Spleen (tissue), 11 donors: Measurements from ENCODE around the gene ITFG1. TPM values are rescaled to one million over a fixed set of nuclear protein-coding genes. Genes with fewer than 3 reads are reported as not detected.

Experiments
- DNase-seq: peaks from one replicate; pipeline ENCODE4 v3.0.0-alpha.2; 2020
- H3K27ac ChIP-seq, 8 donors: fragments of 200-600 bp; sonication (generic) in 7 of 8; 1 replicate in 4 of 8; 2 replicates in 4 of 8; pipeline versions ENCODE4 v1.5.0 to v1.8.0; 2016 to 2021; ENCODE audit warnings: inconsistent platforms in 4 of 8, mild to moderate bottlenecking in 4 of 8, moderate library complexity in 1 of 8
- H3K27me3 ChIP-seq, 7 donors: fragments of 200-600 bp; sonication (generic) in 6 of 7; replicated peaks in 1 of 7; 1 replicate in 4 of 7; 2 replicates in 3 of 7; pipeline versions ENCODE4 v1.5.0 to v1.8.0; 2016 to 2021; ENCODE audit warnings: inconsistent platforms in 3 of 7, mild to moderate bottlenecking in 1 of 7
- H3K36me3 ChIP-seq, 6 donors: fragments of 200-600 bp; sonication (generic) in 5 of 6; 1 replicate in 4 of 6; 2 replicates in 2 of 6; pipeline versions ENCODE4 v1.5.0 to v1.8.0; 2016 to 2021; ENCODE audit warnings: inconsistent platforms in 2 of 6
- H3K4me1 ChIP-seq, 6 donors: fragments of 200-600 bp; sonication (generic) in 5 of 6; 1 replicate in 3 of 6; 2 replicates in 3 of 6; pipeline versions ENCODE4 v1.5.0 to v1.8.0; 2016 to 2021; ENCODE audit warnings: inconsistent platforms in 3 of 6
- H3K4me3 ChIP-seq, 8 donors: fragments of 200-600 bp; sonication (generic) in 7 of 8; 1 replicate in 4 of 8; 2 replicates in 4 of 8; pipeline versions ENCODE4 v1.5.0 to v1.8.0; 2016 to 2021; ENCODE audit warnings: inconsistent platforms in 4 of 8, mild to moderate bottlenecking in 4 of 8, moderate library complexity in 2 of 8
- H3K9me3 ChIP-seq, 8 donors: fragments of 200-600 bp; sonication (generic) in 7 of 8; 1 replicate in 4 of 8; 2 replicates in 4 of 8; pipeline versions ENCODE4 v1.5.0 to v1.8.0; 2016 to 2021; ENCODE audit warnings: inconsistent platforms in 4 of 8
- POLR2A ChIP-seq, 3 donors: fragments of 450-650 bp; IDR thresholded peaks; one replicate each; pipeline ENCODE4 v1.5.1; 2017; ENCODE audit warnings: antibody characterized with exemption in 3 of 3, mild to moderate bottlenecking in 1 of 3
- POLR2AphosphoS5 ChIP-seq, 3 donors: sonication (generic); formaldehyde crosslinking; IDR thresholded peaks; one replicate each; pipeline ENCODE4 v1.5.1; 2017; ENCODE audit warnings: antibody characterized with exemption in 3 of 3
- WGBS, 5 donors: extraction: QIAGEN DNeasy Blood & Tissue Kit in 3 of 5; methylation state at CpG; one replicate each; pipeline versions ENCODE4 v1.1.5 to v1.1.7; 2013 to 2018; 5-methylcytosine and 5-hydroxymethylcytosine counted together
- intact Hi-C: fragments of 100-400 bp; cut with DNase I; formaldehyde crosslinking; loops from one replicate; pipeline ENCODE4 v1.15.0; 2023; ENCODE audit warnings: low total_unique reads
- polyA plus RNA-seq, 3 donors: library from polyadenylated mRNA; stranded (reverse); fragments of 200-250 nt; gene quantifications; one replicate each; pipeline ENCODE4 v1.2.1, GENCODE V29; 2013
- total RNA-seq, 7 donors: library from RNA; depleted of rRNA in 3 of 7; stranded (reverse); fragments of >200 nt in 3 of 7; fragmentation: NEBNext Ultra II Directional in 4 of 7; extraction: Animal tissue kit (Norgen Biotek cat#: 25700) in 4 of 7; gene quantifications; one replicate each; pipeline versions ENCODE4 v1.1.0 to v1.2.1, GENCODE V29; 2016 to 2021
- TF ChIP-seq, protein P1 (sequence below), 11 experiments: fragments of 200-600 bp in 7 of 11; fragments of 450-650 bp in 4 of 11; sonication (generic) in 4 of 11; IDR thresholded peaks in 8 of 11; conservative IDR thresholded peaks in 3 of 11; 1 replicate in 7 of 11; 2 replicates in 4 of 11; pipeline versions ENCODE4 v1.4.0 to v1.8.0; 2016 to 2021; ENCODE audit warnings: antibody characterized with exemption in 11 of 11, inconsistent platforms in 4 of 11, mild to moderate bottlenecking in 1 of 11
- donor health status: healthy with polysubstance abuse.
- donor health status: DM: no; HTN: no; CAD: no; lungs with moderate emphysema.
- donor health status: DM: no; HTN: no; CAD: no.
- donor health status: Bipolar disorder and iron deficiency.
- donor health status: healthy.
- donor health status: DM: no; HTN: no; CAD: no.
- donor health status: DM: yes; HTN: yes; CAD: no.

Gene ITFG1
- total and polyA plus RNA-seq, 10 donors, result 9.0 to 62.3 (median 47.6) TPM

DNA sequence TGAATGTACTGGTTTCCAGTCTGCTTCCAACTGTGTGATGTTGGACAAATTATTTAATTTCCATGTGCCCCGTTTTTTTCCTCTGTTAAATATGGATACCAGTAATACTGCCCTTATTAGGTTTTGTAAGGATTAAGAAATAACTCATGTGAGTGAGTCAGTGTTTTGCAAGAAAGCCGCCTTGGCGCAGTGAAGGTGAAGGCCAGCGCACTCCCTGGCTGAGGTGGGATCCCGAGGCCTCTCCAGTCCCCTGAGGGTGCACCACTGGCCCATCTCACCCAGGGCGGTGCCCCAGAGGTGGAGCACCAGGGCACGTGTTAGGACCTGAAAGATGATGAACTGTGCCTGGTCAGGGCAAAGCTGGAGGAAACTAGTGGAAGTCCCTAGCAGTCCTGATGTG, 43.7 kb upstream of the ITFG1 start:
- Histone ChIP-seq H3K9me3 (no peaks in the 10 kb centered on the region), H3K4me3 (no peak overlapping the region), H3K27me3 (no peaks in the 10 kb centered on the region), H3K27ac (no peak overlapping the region), H3K4me1 (peaks cover 0 to 24% (median 4%) of the 10 kb centered on the region in 6 donors), H3K36me3 (peaks cover 0 to 76% (median 48%) of the 10 kb centered on the region in 6 donors)
- TF ChIP-seq POLR2A (IDR thresholded peaks at IDR 0.05), result no peak
- TF ChIP-seq, protein P1, sequence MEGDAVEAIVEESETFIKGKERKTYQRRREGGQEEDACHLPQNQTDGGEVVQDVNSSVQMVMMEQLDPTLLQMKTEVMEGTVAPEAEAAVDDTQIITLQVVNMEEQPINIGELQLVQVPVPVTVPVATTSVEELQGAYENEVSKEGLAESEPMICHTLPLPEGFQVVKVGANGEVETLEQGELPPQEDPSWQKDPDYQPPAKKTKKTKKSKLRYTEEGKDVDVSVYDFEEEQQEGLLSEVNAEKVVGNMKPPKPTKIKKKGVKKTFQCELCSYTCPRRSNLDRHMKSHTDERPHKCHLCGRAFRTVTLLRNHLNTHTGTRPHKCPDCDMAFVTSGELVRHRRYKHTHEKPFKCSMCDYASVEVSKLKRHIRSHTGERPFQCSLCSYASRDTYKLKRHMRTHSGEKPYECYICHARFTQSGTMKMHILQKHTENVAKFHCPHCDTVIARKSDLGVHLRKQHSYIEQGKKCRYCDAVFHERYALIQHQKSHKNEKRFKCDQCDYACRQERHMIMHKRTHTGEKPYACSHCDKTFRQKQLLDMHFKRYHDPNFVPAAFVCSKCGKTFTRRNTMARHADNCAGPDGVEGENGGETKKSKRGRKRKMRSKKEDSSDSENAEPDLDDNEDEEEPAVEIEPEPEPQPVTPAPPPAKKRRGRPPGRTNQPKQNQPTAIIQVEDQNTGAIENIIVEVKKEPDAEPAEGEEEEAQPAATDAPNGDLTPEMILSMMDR (IDR thresholded peaks at IDR 0.05 in 8 of 11, conservative IDR thresholded peaks at IDR 0.05 in 3 of 11), result no peak
- no peak for TF ChIP-seq POLR2AphosphoS5 (IDR thresholded peaks at IDR 0.05)
- intact Hi-C loops, result no loop called here
- DNase-seq, result no peak
- 85 to 98% (median 93%) methylated on average over 7 of the region's 7 CpGs for WGBS, 5 donors

DNA sequence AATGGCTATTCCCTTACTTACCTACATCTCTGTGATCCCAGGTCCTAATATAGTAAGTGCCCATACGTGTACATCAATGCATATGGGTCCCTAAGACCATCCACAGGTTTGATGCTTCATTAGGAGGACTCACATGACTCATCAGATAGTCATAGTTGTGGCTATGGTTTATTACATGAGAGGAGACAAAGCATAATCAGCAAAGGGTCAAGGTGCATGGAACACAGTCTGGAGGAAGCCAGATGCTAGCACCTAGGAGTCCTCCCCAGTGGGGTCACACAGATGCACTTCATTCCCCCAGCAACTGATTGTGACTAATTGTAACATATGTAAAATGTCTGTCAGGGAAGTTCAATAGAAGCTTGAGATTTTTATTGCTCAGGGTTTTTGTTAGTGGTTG, 43.1 kb upstream of the ITFG1 start:
- WGBS, 5 donors, result 82 to 97% (median 92%) methylated on average over 1 of the region's 1 CpG
- peaks cover 0 to 24% (median 4%) of the 10 kb centered on the region in 6 donors for H3K4me1 ChIP-seq
- no peak overlapping the region for H3K4me3 ChIP-seq
- no peak overlapping the region for H3K27ac ChIP-seq
- no peaks in the 10 kb centered on the region for H3K9me3 ChIP-seq
- no peaks in the 10 kb centered on the region for H3K27me3 ChIP-seq
- no peak for DNase-seq
- intact Hi-C loops, result no loop called here
- H3K36me3 ChIP-seq, result peaks cover 0 to 81% (median 48%) of the 10 kb centered on the region in 6 donors
- TF ChIP-seq POLR2AphosphoS5 (IDR thresholded peaks at IDR 0.05), result no peak
- TF ChIP-seq, protein P1 (IDR thresholded peaks at IDR 0.05 in 8 of 11, conservative IDR thresholded peaks at IDR 0.05 in 3 of 11), result no peak
- no peak for TF ChIP-seq POLR2A (IDR thresholded peaks at IDR 0.05)

DNA sequence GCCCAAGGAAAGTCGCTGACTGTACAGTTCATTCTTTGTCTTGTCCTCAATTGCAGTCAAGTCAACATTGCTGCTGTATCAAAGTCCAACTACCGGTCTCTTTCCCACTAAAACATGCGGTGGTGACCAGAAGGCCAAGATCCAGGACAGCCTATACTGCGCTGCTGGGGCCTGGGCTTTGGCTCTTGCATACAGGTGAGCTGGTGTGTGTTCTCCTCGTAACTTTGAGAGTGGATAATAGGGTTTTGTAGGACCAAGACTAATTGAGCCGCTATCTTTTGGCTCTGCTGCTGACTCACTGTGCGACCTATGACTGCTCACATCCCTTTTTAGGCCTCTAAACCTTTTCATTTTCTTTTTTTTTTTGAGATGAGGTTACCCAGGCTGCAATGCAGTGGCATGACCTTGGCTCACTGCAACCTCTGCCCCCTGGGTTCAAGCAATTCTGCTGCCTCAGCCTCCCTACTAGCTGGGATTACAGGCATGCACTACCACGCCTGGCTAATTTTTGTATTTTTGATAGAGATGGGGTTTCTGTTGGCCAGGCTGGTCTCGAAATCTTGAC, 38.9 kb upstream of the ITFG1 start:
- 93 to 98% (median 94%) methylated on average over 9 of the region's 9 CpGs for WGBS, 5 donors
- H3K36me3 ChIP-seq, result peaks cover 0 to 78% (median 53%) of the 10 kb centered on the region in 6 donors

GRCh38 chr16:47499080-47499699, 38.3 kb upstream of the ITFG1 start:
- no peaks in the 10 kb centered on the region for H3K9me3 ChIP-seq
- no peak overlapping the region for H3K27ac ChIP-seq
- no peak for TF ChIP-seq POLR2AphosphoS5 (IDR thresholded peaks at IDR 0.05)
- TF ChIP-seq, protein P1 (IDR thresholded peaks at IDR 0.05 in 8 of 11, conservative IDR thresholded peaks at IDR 0.05 in 3 of 11), result no peak
- TF ChIP-seq POLR2A (IDR thresholded peaks at IDR 0.05), result no peak
- peaks cover 0 to 72% (median 47%) of the 10 kb centered on the region in 6 donors for H3K36me3 ChIP-seq
- no peaks in the 10 kb centered on the region for H3K27me3 ChIP-seq
- peaks cover 0 to 15% (median 8%) of the 10 kb centered on the region in 6 donors for H3K4me1 ChIP-seq
- intact Hi-C loops, result no loop called here
- H3K4me3 ChIP-seq, result no peak overlapping the region
- DNase-seq, result no peak
- WGBS, 5 donors, result 90 to 95% (median 94%) methylated on average over 2 of the region's 2 CpGs

More for the DNA sequence above, 38.9 kb upstream of the ITFG1 start:
- DNase-seq, result no peak
- intact Hi-C loops, result no loop called here
- TF ChIP-seq POLR2A (IDR thresholded peaks at IDR 0.05) (no peak), POLR2AphosphoS5 (IDR thresholded peaks at IDR 0.05) (no peak)
- TF ChIP-seq, protein P1 (IDR thresholded peaks at IDR 0.05 in 8 of 11, conservative IDR thresholded peaks at IDR 0.05 in 3 of 11), result no peak
- H3K27ac ChIP-seq, result no peak overlapping the region
- no peaks in the 10 kb centered on the region for H3K9me3 ChIP-seq
- H3K4me3 ChIP-seq, result no peak overlapping the region
- peaks cover 0 to 10% (median 2%) of the 10 kb centered on the region in 6 donors for H3K4me1 ChIP-seq
- H3K27me3 ChIP-seq, result no peaks in the 10 kb centered on the region
